Measurements from ENCODE around the gene ADGRG6. TPM values are rescaled to one million over a fixed set of nuclear protein-coding genes. Genes with fewer than 3 reads are reported as not detected.

Gene ADGRG6
- total and polyA plus RNA-seq, 12 donors = 0.72 to 24.6 (median 5.3) TPM

DNA sequence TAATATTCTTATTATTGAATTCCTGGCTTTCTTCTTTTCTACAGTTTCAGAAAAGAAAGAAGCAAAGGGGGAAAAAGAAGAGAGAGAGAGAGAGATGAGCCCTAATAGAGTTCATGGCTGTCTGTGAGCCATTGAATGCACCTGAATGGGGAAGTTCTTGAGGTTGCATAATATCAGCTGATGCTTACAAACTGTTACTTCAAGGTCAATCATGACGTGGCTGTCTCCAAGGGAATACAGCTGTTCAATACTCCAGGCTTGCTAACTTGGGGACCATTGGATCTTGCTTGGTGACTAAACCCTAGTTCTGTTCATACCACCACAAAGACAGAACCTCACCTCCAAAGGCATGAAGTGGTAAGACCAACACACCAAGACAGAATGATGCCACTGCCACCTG, 180.4 kb downstream of the ADGRG6 start:
- no peak for DNase-seq
- Histone ChIP-seq H3K4me3 (no peak overlapping the region), H3K27me3 (no peaks in the 10 kb centered on the region), H3K27ac (no peak overlapping the region), H3K4me1 (replicated peaks in 1 of 2) (no peaks in the 10 kb centered on the region), H3K9me3 (replicated peaks in 1 of 3) (no peaks in the 10 kb centered on the region), H3K36me3 (replicated peaks in 1 of 2) (no peaks in the 10 kb centered on the region)
- intact Hi-C loops (cut with DNase I) = no loop called here
- TF ChIP-seq, protein P1, sequence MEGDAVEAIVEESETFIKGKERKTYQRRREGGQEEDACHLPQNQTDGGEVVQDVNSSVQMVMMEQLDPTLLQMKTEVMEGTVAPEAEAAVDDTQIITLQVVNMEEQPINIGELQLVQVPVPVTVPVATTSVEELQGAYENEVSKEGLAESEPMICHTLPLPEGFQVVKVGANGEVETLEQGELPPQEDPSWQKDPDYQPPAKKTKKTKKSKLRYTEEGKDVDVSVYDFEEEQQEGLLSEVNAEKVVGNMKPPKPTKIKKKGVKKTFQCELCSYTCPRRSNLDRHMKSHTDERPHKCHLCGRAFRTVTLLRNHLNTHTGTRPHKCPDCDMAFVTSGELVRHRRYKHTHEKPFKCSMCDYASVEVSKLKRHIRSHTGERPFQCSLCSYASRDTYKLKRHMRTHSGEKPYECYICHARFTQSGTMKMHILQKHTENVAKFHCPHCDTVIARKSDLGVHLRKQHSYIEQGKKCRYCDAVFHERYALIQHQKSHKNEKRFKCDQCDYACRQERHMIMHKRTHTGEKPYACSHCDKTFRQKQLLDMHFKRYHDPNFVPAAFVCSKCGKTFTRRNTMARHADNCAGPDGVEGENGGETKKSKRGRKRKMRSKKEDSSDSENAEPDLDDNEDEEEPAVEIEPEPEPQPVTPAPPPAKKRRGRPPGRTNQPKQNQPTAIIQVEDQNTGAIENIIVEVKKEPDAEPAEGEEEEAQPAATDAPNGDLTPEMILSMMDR (IDR thresholded peaks at IDR 0.05) = no peak
- TF ChIP-seq POLR2A (IDR thresholded peaks at IDR 0.05) = no peak
- WGBS, 4 donors = 8 to 31% (median 15%) methylated on average over 1 of the region's 1 CpG

DNA sequence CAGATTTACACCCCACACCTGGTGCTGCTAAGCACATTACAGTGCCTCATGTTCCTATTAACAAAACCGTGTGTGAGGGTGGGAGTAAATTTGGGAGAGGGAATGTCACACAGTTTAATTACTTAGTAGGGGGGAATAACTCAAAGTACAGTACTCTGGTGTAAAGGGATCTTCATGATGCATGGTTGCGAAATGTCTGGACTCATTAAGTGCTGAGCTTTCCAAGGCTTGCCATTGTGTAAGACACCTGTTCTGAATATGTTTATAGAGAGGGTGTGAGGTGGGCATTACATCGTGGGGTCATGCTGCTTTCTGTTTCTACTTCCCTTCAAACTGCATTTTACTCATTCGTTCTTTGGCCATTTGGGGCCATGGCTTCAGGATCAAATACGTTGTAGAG, 181.2 kb downstream of the ADGRG6 start:
- no peak for DNase-seq
- Histone ChIP-seq H3K9me3 (replicated peaks in 1 of 3) (no peaks in the 10 kb centered on the region), H3K4me3 (no peak overlapping the region), H3K36me3 (replicated peaks in 1 of 2) (no peaks in the 10 kb centered on the region), H3K27ac (no peak overlapping the region), H3K27me3 (no peaks in the 10 kb centered on the region), H3K4me1 (replicated peaks in 1 of 2) (no peaks in the 10 kb centered on the region)
- intact Hi-C loops (cut with DNase I) = no loop called here
- no peak for TF ChIP-seq POLR2A (IDR thresholded peaks at IDR 0.05)
- 64 to 75% (median 71%) methylated on average over 5 of the region's 5 CpGs for WGBS, 4 donors

- Histone ChIP-seq H3K36me3 (replicated peaks in 1 of 2) (no peaks in the 10 kb centered on the region), H3K27ac (no peak overlapping the region), H3K9me3 (replicated peaks in 1 of 3) (no peaks in the 10 kb centered on the region), H3K4me1 (replicated peaks in 1 of 2) (no peaks in the 10 kb centered on the region), H3K27me3 (no peaks in the 10 kb centered on the region), H3K4me3 (no peak overlapping the region)
- intact Hi-C loops (cut with DNase I) = no loop called here
- WGBS, 4 donors = 65 to 91% (median 84%) methylated on average over 2 of the region's 2 CpGs
- no peak for TF ChIP-seq POLR2A (IDR thresholded peaks at IDR 0.05)
- TF ChIP-seq, protein P1 (IDR thresholded peaks at IDR 0.05) = no peak
- no peak for DNase-seq
Observed at GRCh38 chr6:142485256-142485655, 183.4 kb downstream of the ADGRG6 start.

- Histone ChIP-seq H3K9me3 (replicated peaks in 1 of 3) (no peaks in the 10 kb centered on the region), H3K36me3 (replicated peaks in 1 of 2) (no peaks in the 10 kb centered on the region), H3K4me3 (no peak overlapping the region), H3K4me1 (replicated peaks in 1 of 2) (no peaks in the 10 kb centered on the region), H3K27ac (no peak overlapping the region), H3K27me3 (no peaks in the 10 kb centered on the region)
- TF ChIP-seq, protein P1 (IDR thresholded peaks at IDR 0.05) = no peak
- DNase-seq = no peak
- 75 to 77% (median 76%) methylated on average over 1 of the region's 1 CpG for WGBS, 4 donors
- intact Hi-C loops (cut with DNase I) = no loop called here
Observed at GRCh38 chr6:142489722-142490610, 188.2 kb downstream of the ADGRG6 start.

Other genes starting within 250 kb of the ADGRG6 start
- not detected for gene GJE1, start 169.1 kb upstream of the ADGRG6 start, total RNA-seq
- not detected for gene GJE1, start 169.1 kb upstream of the ADGRG6 start, polyA plus RNA-seq
- under 1 TPM in 2 of 9 donors, not detected in 7; 0.11 to 0.15 TPM for gene NMBR, start 154.9 kb upstream of the ADGRG6 start, total RNA-seq
- not detected for gene NMBR, start 154.9 kb upstream of the ADGRG6 start, polyA plus RNA-seq
- gene VTA1, start 154.7 kb upstream of the ADGRG6 start, total RNA-seq = 10 to 100 TPM; 27.4 to 69.0 (median 35.6) TPM
- gene VTA1, start 154.7 kb upstream of the ADGRG6 start, polyA plus RNA-seq = 10 to 100 TPM in 2 of 3 donors, 1 to 10 TPM in 1; 9.7 to 73.9 (median 10.5) TPM